Gastrocnemius medialis (tissue), 4 donors: ENCODE data around the gene STK4.

Source experiments
- POLR2A ChIP-seq, 2 donors: fragments of 450-650 bp; IDR thresholded peaks; one replicate each; pipeline ENCODE4 v1.6.1; 2017; ENCODE audit warnings: antibody characterized with exemption in 2 of 2, mild to moderate bottlenecking in 2 of 2, moderate library complexity in 2 of 2
- TF ChIP-seq, protein P1 (sequence below), 5 experiments: fragments of 450-650 bp in 3 of 5; fragments of 200-600 bp in 2 of 5; sonication (generic) in 2 of 5; IDR thresholded peaks in 4 of 5; conservative IDR thresholded peaks in 1 of 5; 1 replicate in 4 of 5; 2 replicates in 1 of 5; pipeline ENCODE4 v1.5.1; 2016 to 2019; ENCODE audit warnings: antibody characterized with exemption in 5 of 5, mild to moderate bottlenecking in 3 of 5, moderate library complexity in 3 of 5

GRCh38 chr20:44942264-44942973 is 23.9 kb upstream of the STK4 start:
- TF ChIP-seq, protein P1, sequence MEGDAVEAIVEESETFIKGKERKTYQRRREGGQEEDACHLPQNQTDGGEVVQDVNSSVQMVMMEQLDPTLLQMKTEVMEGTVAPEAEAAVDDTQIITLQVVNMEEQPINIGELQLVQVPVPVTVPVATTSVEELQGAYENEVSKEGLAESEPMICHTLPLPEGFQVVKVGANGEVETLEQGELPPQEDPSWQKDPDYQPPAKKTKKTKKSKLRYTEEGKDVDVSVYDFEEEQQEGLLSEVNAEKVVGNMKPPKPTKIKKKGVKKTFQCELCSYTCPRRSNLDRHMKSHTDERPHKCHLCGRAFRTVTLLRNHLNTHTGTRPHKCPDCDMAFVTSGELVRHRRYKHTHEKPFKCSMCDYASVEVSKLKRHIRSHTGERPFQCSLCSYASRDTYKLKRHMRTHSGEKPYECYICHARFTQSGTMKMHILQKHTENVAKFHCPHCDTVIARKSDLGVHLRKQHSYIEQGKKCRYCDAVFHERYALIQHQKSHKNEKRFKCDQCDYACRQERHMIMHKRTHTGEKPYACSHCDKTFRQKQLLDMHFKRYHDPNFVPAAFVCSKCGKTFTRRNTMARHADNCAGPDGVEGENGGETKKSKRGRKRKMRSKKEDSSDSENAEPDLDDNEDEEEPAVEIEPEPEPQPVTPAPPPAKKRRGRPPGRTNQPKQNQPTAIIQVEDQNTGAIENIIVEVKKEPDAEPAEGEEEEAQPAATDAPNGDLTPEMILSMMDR (IDR thresholded peaks at IDR 0.05 in 4 of 5, conservative IDR thresholded peaks at IDR 0.05 in 1 of 5): no peak
- no peak for TF ChIP-seq POLR2A (IDR thresholded peaks at IDR 0.05)
